Measurements from ENCODE around the gene TRPT1. TPM values are rescaled to one million over a fixed set of nuclear protein-coding genes. Genes with fewer than 3 reads are reported as not detected.
A peak's percentile ranks its signal among the peaks of the same experiment; 100 is the strongest.

The TRPT1 gene
- 25.1 TPM for total RNA-seq

DNA sequence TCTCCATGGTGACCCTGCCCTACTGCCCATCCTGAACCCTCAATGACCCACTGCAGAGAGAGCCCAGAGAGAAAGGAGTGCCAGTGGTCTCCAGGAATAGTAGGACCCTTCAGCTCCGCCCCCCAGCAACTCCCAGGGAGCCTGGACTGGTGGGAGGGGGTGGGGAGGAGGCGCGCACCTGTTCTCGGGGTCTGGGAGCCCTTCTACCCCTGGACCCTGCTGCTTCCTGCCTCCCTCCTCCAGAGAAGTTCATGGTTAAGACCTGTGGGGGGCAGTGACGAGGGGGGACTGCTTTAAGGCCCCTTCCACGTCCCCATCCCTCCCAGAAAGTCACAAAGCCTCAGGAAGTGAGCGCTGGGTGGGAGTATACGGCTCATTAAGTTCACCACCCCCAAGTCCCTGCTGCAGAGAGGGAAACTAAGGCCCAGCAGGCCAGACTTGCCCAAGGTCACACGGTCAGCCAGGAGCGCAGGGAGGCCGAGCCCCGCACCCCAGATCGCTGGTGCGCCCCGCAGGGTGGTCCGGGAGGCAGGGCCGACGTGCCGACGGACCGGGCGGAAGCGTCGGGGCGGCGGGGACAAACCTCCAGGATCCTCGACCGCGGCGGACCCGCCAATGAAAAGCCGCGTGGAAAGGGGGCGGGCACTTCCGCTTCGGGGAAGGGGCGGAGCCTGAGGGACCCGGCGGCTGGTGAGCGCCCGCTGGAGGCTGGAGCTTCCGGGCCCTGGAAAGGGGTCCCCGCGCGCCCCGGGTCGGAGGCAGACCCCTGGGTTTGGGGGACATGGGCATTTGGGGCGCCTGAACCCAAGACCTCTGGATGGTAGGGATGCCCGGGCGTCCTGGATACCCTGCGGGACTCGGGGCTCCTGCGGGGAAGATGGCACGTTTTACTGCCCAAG lies at the start of gene TRPT1, which contains the start of gene NUDT22:
Gene TRPT1 (minus strand): TSS at position 579 of the 899 bp plus-strand sequence. CDS start 326 bp downstream, at position 253.
Gene NUDT22 (plus strand): TSS at position 667 of the 899 bp plus-strand sequence. CDS start 379 bp downstream, outside the sequence.
- peak; percentile 74 for ATAC-seq

- no peak for ATAC-seq
These were observed 49.2 kb upstream of the TRPT1 start for GRCh38 chr11:64275031-64275800.

GRCh38 chr11:64269540-64270220 lies 43.7 kb upstream of the TRPT1 start:
- peak; percentile 83 for ATAC-seq

DNA sequence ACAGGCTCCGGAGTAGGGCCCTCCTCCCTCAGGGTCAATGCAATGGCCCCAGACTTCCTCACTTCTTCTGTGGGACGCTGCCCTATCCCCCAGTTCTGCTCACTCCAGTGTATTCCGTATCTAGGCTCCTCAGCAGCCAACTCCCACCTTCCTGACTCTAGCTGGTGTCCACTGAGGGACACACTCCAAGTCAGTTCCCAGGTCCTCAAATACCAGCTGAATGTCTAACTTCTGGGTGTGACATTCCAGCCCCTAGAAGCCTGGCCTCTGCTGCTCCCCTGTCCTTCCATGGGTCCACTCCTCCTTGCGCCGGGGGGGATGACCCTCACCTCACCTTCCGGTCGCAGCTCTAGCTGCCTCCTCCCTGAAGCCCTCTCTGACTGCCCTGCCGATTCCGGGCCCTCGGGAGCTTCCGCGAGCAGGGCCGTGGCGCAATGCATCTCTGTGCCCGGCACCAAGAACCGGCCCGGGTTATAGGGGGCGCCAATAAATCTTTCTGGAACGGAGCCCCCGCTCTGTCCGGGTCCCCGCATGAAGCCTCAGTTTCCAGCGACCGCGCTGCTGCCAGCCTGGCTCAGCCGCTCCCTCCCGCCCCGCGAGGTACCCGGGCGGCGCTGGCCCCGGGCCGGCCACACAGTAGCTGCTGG lies 43.0 kb upstream of the TRPT1 start:
- ATAC-seq = peak; percentile 1

GRCh38 chr11:64268025-64268892 lies 42.3 kb upstream of the TRPT1 start:
- ATAC-seq = no peak

GRCh38 chr11:64267207-64267945 lies 41.4 kb upstream of the TRPT1 start:
- ATAC-seq = peak; percentile 36

DNA sequence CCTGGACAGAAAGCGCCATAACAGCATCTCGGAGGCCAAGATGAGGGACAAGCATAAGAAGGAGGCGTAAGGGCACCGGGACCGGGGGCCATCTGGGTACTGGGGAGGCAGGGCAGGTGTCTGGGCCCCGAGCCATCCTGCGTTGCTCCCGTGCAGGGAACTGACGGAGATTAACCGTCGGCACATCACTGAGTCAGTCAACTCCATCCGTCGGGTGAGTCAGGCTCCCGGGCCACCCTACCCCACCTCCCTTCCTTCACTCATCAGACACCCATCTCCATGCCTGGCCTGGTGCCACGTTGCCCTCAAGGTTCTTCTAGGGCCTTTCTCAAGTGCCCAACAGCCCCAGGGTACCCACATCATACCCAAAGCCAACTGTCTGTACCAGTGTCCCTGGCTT lies 40.4 kb upstream of the TRPT1 start:
- no peak for ATAC-seq

DNA sequence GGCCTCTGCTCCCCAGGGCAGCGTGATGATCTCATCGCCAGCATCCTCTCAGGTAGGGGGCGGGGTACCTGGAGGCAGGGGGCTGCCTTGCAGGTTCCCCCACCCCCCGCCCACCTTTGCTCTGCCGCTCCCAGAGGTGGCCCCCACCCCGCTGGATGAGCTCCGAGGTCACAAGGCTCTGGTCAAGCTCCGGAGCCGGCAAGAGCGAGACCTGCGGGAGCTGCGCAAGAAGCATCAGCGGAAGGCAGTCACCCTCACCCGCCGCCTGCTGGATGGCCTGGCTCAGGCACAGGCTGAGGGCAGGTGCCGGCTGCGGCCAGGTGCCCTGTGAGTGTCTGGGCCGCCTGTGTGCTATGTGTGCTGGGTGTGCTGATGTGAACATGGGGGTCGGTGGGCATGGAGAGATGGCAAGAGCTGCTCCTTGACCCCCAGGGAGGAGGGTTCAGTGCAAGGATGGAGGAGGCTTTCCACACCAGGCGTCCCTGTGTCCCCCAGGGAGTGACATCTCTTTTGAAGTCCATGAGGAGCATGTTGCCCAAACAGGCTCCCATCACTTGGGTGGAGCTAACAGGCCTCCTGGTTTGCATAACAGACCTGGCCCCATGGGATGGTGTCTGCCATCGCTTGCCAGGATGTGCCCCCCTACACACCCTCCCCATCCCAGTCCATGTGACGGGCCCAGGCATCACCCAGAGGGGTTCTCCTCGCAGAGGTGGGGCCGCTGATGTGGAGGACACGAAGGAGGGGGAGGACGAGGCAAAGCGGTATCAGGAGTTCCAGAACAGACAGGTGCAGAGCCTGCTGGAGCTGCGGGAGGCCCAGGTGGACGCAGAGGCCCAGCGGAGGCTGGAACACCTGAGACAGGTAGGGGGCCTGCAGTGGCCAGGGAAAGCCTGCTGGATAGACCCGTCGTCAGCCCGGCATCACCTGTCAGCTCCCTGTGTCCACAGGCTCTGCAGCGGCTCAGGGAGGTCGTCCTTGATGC lies 39.5 kb upstream of the TRPT1 start:
- ATAC-seq = no peak

- no peak for ATAC-seq
These were observed 38.4 kb upstream of the TRPT1 start for GRCh38 chr11:64264371-64264852.

GRCh38 chr11:64263947-64264317 lies 37.9 kb upstream of the TRPT1 start:
- no peak for ATAC-seq

DNA sequence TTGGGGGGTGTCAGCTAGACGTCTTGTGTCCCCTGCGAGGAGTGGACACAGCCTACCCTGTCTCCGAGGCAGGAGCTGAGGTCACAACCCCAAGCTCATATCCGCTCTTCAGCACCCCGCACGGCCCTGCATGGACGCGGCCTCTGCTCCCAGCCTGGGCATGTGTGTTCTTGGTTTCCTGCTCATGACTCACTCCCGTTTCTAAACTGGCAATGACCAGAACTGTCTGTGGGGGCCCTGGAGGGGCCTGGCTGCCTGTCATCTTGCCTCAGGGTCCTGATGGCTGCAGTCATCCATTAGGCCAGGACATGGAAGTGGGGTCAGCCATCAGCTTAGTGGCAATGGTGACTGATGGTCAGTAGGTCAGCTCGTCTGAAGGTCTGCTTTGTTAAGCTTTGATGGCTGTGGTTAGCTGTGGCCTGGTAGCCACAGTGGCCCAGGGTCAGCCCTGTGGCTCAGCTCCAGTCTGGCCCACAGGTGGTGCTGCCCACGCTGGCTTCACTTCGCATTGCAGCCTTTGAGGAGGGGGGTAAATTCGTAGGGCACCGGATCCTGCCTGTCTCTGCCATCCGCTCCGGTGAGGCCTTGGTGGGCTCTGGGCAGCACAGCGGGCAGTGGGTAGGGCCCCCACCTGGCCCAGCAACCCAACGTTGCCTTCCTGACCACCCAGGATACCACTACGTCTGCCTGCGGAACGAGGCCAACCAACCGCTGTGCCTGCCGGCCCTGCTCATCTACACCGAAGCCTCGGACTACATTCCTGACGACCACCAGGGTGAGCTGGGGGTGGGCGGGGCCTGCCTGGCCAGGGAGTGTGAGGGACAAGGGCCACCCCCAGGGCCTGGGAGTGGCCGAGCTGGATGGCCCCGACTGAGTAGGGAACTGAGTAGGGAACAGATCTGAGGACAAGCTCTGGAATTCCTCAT lies 37.3 kb upstream of the TRPT1 start:
- no peak for ATAC-seq

GRCh38 chr11:64262271-64263002 lies 36.5 kb upstream of the TRPT1 start:
- ATAC-seq = no peak

DNA sequence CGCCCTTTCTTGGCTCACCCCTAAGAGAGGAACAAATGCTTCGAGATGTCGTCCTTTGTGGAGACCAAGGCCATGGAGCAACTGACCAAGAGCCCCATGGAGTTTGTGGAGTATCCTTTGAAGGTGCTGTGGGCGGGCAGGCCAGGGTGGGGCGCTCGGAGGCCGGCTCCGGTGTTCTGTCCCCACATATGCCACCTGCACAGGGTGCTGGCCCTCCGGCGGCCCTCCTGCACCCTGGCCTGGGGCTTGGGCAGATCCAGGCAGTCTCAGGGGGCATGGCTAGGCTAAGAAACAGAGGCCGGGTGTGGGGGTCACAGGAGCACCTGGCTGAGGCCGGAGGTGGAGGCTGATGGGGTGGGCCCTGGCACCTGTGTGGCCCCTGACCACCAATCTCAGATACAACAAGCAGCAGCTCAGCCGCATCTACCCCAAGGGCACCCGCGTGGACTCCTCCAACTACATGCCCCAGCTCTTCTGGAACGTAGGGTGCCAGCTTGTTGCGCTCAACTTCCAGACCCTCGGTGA lies 35.6 kb upstream of the TRPT1 start:
- ATAC-seq = no peak

DNA sequence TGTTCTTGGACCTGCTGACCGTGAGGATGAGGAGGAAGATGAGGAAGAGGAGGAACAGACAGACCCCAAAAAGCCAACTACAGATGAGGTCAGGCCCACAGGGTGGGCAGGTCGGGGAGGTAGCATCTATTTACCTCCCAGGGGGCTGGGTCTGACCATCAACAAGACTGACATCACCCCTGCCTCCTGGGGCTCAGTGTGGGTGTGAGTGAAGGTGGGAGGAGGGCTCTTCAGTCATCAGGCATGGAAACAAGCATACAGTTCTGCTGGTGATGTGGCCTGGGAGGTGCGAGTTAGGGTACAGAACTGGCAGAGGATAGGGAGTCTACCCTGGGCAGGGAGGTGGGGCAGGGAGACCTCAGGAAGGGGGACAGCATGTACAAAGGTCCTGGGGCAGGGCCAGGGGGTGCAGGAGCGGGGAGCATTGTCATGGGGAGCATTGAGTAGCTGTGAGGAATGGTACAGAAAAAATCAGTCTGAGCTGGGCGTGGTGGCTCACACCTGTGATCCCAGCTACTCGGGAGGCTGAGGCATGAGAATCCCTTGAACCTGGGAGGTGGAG lies 34.2 kb upstream of the TRPT1 start:
- no peak for ATAC-seq

DNA sequence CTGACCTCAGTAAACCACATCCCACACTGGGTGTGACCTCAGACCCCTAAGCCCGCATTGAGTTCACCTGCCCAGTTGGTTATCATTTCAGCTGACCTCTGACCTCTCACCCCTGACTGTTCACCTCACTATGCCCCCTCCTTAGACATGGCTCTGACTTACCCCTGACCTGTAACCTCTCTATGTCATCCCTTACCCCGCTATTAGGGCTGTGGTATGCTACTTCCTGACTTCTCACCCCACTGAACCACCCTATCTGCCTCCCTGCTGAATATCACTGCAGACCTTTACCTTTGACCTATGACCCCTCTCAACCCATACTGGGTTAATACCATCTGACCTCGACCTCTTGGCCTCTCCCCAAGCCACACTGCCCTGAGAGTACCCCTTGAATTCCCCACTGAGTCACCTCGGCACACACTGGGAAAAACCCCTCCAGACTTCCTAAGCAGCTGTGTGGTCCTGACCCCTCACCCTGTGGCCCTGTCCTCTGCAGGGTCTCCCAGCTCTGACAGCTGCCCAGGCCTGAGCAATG lies 33.6 kb upstream of the TRPT1 start:
- no peak for ATAC-seq

- ATAC-seq = no peak
These were observed 33.1 kb upstream of the TRPT1 start for GRCh38 chr11:64258946-64259532.

Data from esophagus mucosa (tissue), 1 donor.